Measurements from ENCODE around the gene ANK3.

The ANK3 gene

DNA sequence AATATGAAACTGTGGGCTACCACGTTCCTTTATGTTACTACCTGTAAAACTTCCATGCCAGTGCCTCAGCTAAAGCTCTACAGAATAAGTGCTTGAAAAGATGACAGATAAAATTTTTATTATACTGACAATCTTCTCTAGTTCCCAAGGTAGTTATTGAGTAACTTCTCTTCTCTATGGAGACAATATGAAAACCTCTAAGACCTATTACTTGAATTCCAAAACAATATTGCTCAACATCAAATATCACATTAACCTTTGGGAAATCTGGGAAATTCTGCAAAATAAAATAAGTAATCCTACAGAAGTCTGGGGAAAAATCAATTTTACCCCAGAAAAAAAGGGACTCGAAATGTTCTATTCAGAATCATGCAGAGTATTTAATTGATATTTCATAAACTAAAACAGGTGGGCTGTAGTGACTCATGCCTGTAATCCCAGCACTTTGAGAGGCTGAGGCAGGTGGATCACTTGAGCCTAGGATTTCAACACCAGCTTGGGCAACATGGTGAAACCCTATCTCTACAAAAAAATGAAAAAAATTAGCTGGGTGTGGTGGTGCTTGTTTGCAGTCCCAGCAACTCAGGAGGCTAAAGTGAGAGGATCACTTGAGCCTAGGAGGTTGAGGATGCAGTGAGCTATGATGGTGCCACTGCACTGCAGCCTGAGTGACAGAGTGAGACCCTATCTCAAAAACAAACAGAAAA is 23.8 kb upstream of the ANK3 start:
- no peak for DNase-seq

DNA sequence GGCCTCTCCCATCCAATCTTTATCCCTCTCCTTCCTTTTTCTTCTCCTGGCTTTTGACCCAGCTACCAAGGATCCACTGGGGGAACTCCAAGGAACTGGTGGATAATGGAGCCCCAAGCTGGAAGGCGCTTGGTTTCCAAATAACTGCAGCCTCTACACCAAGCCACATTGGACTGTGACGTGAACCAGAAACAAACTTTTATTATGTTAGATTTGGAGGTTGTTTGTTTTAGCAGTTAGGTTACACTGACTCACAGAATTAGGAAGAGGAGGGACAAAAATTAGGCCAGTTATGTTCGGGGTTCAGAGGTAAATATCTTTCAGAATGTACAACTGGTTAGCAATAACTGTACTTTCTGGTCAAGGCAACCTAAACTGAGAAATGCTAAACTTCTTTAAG is 21.3 kb upstream of the ANK3 start:
- no peak for DNase-seq

DNA sequence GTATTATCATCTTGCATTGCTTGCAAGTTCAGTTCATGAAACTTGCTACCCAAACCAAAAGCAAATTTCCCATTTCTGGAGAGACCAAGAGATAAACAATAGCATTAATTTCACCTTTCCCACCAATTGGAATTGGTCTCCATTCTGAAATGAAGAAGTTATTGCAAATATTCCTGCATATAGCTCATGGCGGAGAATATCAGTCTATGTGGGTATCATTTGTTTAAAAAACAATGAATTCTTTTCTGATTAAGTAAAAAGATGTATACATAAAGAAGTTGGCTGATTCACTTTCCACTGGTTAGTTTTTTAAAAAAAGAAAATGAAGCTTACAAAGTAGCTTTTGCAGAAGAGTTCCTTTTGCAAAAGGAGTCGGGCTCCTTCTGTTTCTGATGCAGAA is 19.5 kb upstream of the ANK3 start:
- no peak for DNase-seq

DNA sequence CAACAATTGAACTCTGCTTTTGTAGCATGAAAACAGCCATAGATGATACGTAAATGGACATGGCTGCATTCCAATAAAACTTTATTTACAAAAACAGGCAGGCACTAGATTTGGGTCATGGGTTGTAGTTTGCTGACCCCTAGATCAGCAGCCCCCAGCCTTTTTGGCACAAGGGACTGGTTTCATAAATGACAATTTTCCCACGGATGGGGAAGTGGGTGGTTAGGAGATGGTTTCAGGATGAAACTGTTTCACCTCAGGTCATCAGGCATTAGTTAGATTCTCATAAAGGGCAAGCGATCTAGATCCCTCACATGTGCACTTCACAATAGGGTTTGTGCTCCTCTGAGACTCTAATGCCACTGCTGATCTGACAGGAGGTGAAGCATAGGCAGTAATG is 16.5 kb upstream of the ANK3 start:
- DNase-seq: no peak

DNA sequence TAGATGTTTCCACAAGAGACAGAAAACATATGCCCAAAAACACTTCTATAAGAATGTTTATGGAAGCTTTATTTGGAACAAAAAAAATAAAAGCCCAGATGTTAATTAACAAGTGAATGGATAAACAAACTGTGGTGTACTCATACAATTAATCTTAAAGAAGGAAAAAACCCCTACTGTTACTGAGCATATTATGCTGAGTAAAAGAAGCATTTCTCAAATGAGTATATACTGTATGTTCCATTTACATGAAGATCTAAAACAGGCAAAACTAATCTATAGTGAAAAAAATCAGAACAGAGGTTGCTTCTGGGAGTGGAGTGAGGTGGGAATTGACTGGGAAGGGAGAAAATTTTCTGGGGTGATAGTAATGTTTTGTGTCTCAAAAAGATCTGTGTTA is 15.5 kb upstream of the ANK3 start:
- no peak for DNase-seq

DNA sequence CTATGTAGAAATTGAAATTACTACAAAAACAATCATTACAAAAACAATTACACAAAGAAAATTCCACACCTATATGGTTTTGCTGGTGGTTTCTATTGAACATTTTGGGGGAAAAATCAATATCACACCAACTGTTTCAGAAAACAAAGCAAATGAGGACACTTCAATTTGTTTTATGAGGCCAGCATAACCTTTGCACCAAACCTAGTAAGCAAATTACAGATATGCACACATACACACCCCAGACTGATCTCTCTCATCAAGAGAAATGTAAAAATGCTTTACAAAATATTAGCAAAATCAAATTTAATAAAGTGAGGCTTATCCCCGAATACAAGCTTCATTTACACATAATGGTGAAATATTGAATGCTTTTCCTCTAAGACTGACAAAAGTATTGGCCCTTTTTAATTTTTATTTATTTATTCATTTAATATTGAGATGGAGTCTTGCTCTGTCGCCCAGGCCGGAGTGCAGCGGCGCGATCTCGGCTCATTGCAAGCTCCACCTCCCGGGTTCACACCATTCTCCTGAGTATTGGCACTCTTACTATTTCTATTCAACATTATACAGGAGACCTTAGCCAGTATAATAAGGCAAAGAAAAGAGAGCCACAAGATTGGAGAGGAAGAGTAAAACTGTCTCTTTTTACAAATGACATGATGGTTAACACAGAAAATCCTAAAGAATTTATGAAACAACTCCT is 13.6 kb upstream of the ANK3 start:
- DNase-seq: no peak

DNA sequence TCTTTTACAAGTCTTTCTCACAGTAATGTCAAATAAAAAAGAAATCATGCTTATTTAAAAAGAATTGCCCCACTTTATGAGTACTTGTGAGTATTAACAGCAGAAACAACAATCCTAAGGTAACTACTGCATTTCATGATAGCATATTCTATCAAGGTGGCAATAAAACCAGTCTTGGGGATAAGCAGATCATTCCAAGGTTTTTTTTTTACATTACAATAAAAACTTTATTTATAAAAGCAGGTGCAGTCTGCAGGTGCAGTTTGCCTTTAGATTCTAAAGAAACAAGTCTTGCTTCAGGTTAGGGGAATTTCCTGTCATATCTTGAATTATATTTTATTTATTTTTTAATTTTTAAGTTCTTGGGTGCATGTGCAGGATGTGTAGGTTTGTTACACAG is 10.7 kb upstream of the ANK3 start:
- DNase-seq: no peak

DNA sequence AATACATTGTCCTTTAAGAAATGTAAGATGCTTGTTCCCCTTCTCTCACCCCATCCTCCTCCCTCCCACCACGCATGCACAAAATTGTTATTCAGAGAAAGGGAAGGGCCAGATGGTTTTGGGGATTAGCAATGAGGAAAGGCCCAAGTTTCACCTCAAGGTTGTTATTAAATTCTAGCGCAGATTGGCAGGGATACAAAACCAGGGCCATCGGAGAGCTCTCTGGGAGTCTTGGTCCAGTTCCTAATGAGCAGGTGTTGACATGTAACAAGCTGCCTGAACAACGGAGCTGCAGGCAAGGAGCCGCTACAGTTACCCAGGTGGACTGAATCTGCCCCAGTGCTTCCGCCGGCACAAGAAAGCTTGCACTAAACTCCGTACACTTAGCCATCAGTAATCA is 9.7 kb upstream of the ANK3 start:
- no peak for DNase-seq

DNA sequence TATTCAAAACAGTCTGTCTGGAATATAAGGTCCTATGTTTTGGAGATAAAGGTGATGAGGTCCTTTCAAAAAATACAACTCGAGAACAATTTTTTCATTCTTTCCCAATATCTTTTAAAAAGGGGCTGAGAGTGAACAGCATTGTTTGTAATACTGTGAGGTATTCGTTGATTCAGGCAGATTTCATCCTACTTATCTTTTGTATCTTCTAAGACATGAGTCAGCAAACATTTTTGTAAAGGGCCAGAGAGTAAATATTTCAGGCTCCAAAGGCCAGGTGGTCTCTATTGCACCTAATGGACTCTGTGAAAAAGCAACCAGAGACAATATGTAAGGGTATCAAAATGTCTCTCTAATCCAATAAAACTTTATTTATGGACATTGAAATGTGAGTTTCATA is 8.1 kb upstream of the ANK3 start:
- DNase-seq: no peak

DNA sequence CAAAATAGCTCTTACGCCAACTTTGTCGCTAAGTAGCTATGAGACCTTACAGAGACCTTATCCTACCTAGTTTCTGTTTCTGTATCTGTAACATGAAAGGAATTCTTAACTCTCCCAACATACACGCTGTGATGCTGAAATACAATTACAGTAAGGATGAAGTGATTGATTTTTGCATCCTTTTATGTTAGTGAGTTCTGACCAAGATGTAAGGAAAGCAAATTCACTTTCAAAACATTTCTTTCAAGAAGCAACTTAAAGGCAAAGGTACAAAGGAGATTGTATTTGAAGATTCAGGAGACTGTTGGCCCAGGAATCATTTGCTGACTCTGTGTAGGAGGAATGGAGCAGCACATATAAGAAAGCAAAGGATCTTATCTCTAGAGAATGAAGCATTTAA is 7.1 kb upstream of the ANK3 start:
- no peak for DNase-seq

DNA sequence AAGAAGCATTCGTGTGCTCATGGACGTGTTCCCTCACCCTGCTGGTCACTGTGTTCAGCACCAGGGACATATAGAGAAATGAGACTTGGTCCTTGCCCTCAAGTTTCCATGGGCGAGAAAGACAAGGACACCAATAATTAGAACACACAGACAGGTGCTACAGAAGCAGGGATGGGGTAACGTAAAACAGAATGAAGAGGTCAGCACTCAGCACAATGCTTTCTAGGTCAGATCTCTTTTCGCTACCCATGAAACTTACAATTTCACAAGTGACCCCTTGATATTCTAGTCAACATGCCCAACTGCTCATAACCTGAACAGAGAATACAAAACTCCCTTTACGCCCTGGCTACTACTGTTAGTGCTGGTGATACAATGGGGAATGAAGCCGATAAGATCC is 6.0 kb upstream of the ANK3 start:
- no peak for DNase-seq

DNA sequence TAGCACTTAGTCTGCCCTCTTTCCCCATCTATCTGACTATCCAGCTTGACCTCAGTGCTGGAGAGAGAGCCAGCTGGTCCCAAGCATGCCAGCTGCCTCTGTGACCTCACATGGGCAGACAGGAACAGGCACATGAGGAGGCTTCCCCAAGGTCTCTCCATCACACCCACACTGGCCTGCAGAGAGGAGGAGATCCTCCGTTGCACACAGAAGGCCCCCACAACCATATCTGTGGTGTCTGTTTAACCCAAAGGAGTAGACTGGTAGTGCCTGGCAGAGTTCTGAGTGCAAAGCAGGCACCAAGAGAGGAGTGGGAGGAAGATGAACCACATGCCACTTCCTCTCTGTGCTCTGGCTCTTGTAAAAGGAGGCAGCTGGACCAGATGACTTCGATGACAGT is 4.8 kb upstream of the ANK3 start:
- DNase-seq: no peak

DNA sequence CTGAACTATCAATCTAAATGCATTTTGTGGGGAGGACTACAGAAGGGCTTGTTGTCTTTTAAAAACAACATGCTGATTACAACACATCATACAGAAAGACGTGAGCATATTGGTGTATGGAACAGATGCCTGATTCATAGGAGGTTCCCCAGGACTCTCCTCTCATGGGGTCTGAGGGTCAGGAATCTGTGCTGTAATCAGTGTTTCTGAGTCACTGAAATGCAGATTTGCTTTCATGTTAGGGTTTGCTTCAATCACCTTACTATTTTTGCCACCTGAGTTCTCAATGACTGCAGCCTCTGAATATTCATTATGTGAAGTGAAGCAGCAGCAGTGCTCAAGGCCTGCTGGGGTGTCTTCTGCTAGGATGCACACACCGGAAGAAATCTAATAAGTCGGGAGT is 550 bp upstream of the ANK3 start:
- no peak for DNase-seq

DNA sequence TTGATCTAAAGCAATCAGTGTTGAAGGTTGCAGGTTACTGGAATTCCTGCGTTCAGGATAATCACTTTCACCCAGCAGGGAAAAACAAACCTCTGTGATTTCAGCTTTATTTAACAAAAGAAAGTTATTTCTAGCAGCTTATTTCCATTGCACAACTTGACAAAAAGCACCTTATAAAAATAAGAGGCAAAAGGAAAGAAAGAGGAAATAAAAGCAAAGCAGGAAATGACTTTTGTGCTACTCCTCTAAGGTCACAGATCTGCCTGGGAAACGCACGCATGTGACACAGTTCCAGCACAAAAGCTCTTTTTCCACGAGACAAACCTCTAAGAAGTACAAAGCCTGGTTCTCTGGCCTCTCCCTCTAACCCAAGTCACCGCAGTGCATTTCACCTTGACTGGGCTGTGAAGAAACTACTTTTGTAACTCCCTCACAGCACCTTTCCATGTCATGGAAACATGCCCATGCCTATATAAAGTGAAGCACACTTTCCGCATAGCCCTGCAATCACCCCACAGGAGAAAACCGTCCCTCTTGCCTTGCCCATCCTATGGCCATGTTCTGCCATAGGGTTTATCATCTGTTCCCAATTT is 870 bp downstream of the ANK3 start:
- DNase-seq: no peak

DNA sequence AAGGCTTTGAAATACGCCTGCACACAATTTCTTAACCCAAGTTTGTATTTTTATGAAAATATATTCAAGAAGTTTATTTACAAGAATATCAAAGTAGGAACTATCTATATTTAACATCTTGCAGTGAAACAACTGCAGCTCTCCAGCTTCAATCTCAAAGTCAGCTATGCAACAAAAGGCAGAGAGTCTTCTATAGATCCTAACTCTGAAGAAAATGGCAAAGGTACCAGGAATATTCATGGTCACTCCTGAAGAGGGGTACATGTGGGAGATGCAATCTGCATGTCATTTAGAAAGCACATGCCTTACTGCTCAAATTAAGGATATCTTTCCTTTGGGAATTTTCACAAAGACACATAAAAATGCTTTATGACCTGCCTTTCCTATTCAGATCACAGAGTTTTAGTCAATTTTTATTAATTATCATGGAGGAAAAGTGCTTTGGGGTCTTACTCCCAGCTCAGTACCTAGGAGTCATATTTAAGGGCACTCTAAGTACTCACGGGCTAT is 1.5 kb downstream of the ANK3 start:
- no peak for DNase-seq

DNA sequence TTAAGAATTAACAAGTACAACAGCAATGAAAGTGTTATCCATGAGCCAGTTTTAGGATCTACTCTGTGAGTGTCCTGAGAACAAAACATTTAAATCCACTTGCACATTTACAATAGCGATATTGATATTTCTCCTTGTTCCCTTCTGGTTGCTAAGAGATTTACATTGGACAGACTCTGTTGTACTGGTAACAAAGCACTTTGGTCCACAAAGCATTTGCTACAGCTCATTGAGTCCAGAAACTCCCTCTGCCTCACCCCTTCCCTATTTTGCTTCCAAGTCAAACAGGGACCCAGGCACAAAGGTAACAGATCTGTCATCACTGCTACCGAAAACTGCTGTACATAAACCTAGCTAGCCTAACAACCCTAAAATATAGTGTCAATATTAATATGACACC is 2.1 kb downstream of the ANK3 start:
- DNase-seq: no peak

DNA sequence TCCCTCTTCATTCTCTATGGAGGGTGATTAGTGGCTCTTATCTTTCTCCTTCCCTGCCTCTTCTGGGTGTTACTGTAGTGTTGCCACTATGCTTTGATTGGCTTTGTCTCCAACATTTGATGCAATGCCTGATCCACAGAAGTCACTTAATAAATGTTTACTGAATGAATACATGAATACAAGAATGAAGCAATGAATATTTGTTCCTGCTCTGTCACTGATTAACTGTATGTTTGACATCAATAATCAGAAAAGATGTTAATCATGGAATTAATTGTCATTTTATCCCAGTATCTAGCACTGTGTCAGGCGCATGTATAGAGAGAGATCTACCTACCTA is 4.3 kb downstream of the ANK3 start:
- DNase-seq: no peak

DNA sequence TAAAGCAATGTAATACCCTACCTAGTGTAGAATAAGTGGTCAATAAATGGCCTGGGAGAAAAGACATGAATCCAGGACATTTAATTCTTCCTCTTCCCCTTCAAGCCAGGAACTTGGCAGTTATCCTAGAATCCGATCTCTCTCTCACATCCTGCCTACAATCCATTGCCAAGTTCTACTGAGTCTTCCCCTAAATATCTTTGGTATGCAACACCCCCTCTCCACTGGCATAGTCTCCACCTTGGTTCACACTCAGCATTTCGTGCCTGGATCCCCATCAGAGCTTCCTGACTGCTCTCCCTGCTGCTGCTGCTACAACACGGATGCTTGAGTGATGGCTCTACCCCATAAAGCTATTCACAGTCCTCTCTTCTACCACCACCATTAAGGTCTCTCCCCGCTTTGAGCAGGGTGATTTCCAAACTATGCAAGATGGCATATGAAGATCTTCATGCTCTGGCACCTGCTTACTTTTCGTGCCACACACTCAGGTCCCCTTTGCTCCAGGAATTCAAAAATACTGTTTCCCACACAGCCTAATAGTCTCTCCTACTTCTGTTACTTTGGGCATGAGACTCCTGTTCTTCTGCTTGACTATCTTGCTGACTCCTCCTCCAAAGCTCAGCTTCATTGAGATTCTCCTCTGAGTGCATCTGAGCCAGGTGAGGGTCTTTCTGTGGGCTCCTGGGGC is 4.8 kb downstream of the ANK3 start:
- no peak for DNase-seq

DNA sequence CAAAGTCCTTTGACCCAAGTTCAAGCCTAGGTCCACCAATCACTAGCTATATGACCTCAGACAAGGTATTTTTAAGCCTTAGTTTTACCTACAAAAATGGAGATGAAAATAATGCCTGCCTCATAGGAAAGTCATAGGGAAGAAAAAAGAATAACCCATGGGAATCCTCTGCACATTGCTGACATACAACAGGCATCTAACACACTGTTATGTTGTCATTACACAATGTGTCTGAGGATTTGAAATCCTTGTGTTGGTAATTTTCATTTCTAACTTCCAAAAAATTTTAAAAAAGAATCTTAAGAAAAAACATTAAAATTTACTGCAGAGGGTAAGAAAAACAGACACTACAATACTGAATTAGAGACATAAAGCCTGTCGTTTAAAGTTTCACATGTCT is 5.7 kb downstream of the ANK3 start:
- DNase-seq: no peak

DNA sequence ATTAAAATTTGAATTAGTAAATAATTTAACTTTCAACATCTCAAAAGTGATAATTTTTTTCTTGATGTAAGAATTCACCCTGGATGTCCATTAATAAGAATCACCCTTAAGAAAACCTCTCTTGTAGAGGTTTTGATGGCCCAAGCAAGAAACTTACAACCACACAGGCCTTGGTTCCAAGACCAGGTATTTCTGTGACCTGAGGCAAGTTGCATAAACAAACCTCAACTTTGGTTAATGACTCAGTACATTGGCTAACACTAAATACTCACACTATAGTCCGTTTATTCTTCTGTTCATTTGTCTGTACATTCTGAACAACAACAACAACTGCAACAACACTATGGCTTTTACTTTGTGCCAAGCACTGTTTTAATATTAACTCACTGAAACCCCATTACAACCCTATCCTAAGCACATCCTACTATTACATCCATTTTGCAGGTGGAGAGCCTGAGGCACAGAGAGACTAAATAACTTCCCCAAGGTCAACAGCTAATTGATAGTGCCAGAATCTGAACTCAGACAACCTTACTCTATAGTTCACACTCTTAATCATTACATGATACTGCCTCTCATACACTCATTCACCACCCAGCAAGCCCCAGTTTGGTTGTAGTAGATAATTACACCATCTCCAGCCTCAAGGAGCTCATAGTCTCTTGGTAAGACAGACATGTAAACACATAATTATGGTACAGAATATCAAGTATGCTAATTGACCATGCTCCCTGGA is 6.6 kb downstream of the ANK3 start:
- no peak for DNase-seq

DNA sequence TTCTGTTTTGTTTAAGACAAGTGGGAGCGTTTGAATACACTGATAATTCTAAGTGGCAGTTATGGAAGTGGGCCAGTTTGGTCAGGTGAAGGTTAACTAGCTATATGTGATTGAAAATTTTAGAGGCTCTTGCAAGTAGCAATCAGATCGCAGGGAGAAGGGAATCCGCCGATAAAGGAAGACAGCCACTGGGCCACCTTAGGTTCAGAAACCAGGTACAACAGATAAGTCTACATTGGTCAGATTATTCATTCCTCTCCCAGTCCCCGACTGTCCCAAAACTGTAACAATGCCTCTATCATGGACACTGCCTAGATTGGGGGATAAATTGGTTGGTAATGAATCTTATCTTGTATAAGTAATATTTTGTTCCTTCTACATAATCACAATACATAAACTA is 8.9 kb downstream of the ANK3 start:
- DNase-seq: no peak

DNA sequence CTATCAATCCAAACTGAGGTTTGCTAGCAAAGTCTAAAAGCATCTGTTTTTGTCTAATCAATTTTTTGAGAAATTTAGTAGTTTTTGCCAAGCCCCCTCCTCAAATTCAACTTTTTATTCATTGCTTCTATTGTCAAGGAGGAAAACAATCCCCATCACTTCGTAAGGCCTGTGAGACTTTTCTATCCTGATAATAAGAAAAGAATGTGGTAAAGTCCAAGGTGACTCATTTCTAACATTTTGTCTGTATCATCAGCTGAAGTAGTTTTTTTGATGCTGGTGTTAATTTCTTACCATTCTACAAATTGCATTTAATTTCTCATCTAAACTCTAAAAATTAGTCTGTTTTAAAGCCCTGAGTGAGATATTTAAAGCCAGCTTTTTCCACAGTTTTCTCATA is 11.7 kb downstream of the ANK3 start:
- DNase-seq: no peak

DNA sequence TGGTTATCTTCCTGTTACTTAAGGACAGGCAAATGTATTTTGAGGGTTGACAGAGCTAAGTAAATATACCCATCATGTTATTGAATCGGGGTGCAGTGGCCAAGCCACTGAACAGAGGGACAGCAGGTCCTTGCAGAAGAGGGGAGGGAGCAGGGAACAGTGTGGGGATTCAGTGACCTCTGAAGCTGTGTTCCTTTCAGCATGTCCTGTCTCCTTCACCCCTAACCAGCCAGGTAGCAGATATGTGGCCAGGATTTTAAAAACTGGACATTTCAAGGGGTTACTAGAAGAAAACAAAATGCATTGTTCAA is 12.7 kb downstream of the ANK3 start:
- DNase-seq: no peak

Data from activated CD4-positive, alpha-beta T cell treated with anti-CD3 and anti-CD28 coated beads, Interleukin-2, amount 50 U/mL, for 4 hours (primary cell).